MCF 10A (cell line): ENCODE results near the gene SUGCT. TPM values are rescaled to one million over a fixed set of nuclear protein-coding genes. Genes with fewer than 3 reads are reported as not detected.

Source experiments
- BruUV-seq: library from RNA; stranded (reverse); fragments of 400-500 nt; replicated peaks from 2 replicates; lab custom pipeline; 2021; lab: Mats Ljungman, UMichigan
- CTCF ChIA-PET: fragments of 300-600 bp; sonication (Branson Sonifier 250); formaldehyde crosslinking; extraction: SDS; loops from one replicate; lab custom pipeline; 2021; ENCODE audit warnings: antibody characterized with exemption, inconsistent platforms; lab: Yijun Ruan, JAX
- POLR2A ChIA-PET: fragments of 300-600, 350-650 bp; sonication (Branson Sonifier 250); formaldehyde crosslinking; extraction: SDS; loops from one replicate; lab custom pipeline; 2020; ENCODE audit warnings: antibody characterized with exemption, inconsistent platforms; lab: Yijun Ruan, JAX
- DNase-seq: peaks from one replicate; pipeline ENCODE4 v3.0.0-alpha.2; 2018; ENCODE audit not compliant: unreplicated experiment
- H3K27ac Mint-ChIP-seq: one replicate; pipeline ENCODE4 v1.8.0; 2022; ENCODE audit warnings: mild to moderate bottlenecking, low read depth, mixed read lengths; ENCODE audit not compliant: unreplicated experiment
- H3K27me3 Mint-ChIP-seq: one replicate; pipeline ENCODE4 v1.8.0; 2022; ENCODE audit warnings: mixed read lengths; ENCODE audit not compliant: insufficient read depth, unreplicated experiment
- H3K36me3 Mint-ChIP-seq: one replicate; pipeline ENCODE4 v1.8.0; 2022; ENCODE audit warnings: mild to moderate bottlenecking, moderate library complexity, mixed read lengths; ENCODE audit not compliant: insufficient read depth, unreplicated experiment
- H3K4me1 Mint-ChIP-seq: one replicate; pipeline ENCODE4 v1.8.0; 2022; ENCODE audit warnings: mixed read lengths; ENCODE audit not compliant: insufficient read depth, unreplicated experiment
- H3K4me3 Mint-ChIP-seq: one replicate; pipeline ENCODE4 v1.8.0; 2022; ENCODE audit warnings: mild to moderate bottlenecking, moderate library complexity, mixed read lengths; ENCODE audit not compliant: unreplicated experiment
- H3K9me3 Mint-ChIP-seq: one replicate; pipeline ENCODE4 v1.8.0; 2022; ENCODE audit warnings: mixed read lengths; ENCODE audit not compliant: unreplicated experiment
- intact Hi-C: fragments of 100-400 bp; cut with micrococcal nuclease; formaldehyde crosslinking; loops from 2 replicates; pipeline ENCODE4 v1.14.1; 2022
- total RNA-seq: library from RNA; stranded (reverse); gene quantifications from 2 replicates; pipeline ENCODE4 v1.2.3, GENCODE V29; 2022
- TF ChIP-seq, protein P1 (sequence below): fragments of 200-600 bp; IDR thresholded peaks from one replicate; pipeline ENCODE4 v1.8.0; 2022; ENCODE audit warnings: antibody characterized with exemption, mild to moderate bottlenecking; ENCODE audit not compliant: unreplicated experiment

Gene SUGCT
- total RNA-seq, 1 experiment from 2014 or later = 25.4 TPM

DNA sequence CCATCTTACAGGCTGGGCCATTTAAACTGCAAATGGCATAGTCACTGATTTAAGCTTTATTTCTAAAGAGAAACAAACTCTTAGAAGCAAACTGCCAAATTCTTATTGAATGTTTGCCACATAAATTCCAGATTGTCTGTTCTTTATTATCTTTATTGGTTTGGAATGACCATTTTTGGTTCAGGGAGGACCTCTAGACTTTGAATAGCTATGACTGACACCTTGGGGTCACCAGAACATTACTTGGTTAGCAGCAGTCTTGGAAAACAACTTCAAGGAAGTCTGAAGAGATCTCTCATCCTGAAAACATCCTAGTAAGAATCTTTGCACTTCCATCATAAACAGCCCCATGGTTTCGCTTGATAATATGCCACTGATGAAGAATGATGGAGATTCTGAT is 197.1 kb downstream of the SUGCT start:
- CTCF ChIA-PET = interaction anchor here (0.6 to 4.8 kb wide), 6 partner anchors 100 to 1448 kb away, joined by 3 to 74 read pairs (median 6); partner anchors contain the start of gene INHBA
- Mint-ChIP-seq H3K9me3 (peaks cover 12% of the 10 kb centered on the region), H3K27me3 (no peaks in the 10 kb centered on the region), H3K36me3 (no peaks in the 10 kb centered on the region), H3K27ac (no peak overlapping the region), H3K4me1 (no peaks in the 10 kb centered on the region), H3K4me3 (no peak overlapping the region)
- DNase-seq = no peak
- POLR2A ChIA-PET = no interaction called here
- TF ChIP-seq, protein P1, sequence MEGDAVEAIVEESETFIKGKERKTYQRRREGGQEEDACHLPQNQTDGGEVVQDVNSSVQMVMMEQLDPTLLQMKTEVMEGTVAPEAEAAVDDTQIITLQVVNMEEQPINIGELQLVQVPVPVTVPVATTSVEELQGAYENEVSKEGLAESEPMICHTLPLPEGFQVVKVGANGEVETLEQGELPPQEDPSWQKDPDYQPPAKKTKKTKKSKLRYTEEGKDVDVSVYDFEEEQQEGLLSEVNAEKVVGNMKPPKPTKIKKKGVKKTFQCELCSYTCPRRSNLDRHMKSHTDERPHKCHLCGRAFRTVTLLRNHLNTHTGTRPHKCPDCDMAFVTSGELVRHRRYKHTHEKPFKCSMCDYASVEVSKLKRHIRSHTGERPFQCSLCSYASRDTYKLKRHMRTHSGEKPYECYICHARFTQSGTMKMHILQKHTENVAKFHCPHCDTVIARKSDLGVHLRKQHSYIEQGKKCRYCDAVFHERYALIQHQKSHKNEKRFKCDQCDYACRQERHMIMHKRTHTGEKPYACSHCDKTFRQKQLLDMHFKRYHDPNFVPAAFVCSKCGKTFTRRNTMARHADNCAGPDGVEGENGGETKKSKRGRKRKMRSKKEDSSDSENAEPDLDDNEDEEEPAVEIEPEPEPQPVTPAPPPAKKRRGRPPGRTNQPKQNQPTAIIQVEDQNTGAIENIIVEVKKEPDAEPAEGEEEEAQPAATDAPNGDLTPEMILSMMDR = no peak
- no TSS peak for BruUV-seq
- intact Hi-C loops = loop anchor here (10.0 kb wide), 1 partner anchor 153 kb away; no protein-coding TSS in a partner anchor

DNA sequence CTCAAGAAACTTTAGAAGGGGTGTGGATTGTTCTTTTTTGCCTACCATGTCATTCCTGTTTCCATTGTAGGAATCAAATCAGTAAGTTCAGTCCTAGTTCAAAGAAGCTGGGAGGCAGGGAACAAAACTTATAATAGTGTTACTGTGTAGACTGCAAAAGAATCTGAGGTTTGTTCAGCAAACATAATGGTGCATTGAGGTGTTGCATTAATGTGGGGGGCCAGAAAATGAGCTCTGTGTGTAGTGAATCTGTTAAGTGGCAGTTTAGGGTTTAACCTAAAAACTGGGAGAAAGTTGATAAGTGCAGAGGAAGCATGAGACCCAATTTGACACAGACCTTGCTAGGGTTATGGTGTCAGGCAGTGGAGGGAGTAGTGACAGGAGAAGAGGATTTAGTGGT is 197.7 kb downstream of the SUGCT start:
- Mint-ChIP-seq H3K27ac (no peak overlapping the region), H3K36me3 (no peaks in the 10 kb centered on the region), H3K4me3 (no peak overlapping the region), H3K27me3 (no peaks in the 10 kb centered on the region), H3K4me1 (no peaks in the 10 kb centered on the region), H3K9me3 (peaks cover 14% of the 10 kb centered on the region)
- TF ChIP-seq, protein P1 = no peak
- no peak for DNase-seq
- intact Hi-C loops = loop anchor here (10.0 kb wide), 1 partner anchor 152 kb away; no protein-coding TSS in a partner anchor
- ChIA-PET POLR2A (no interaction called here), CTCF (interaction anchor here (0.6 to 0.9 kb wide), 2 partner anchors 1372 to 1430 kb away, joined by 3 to 4 read pairs; no protein-coding TSS in a partner anchor)
- no TSS peak for BruUV-seq

DNA sequence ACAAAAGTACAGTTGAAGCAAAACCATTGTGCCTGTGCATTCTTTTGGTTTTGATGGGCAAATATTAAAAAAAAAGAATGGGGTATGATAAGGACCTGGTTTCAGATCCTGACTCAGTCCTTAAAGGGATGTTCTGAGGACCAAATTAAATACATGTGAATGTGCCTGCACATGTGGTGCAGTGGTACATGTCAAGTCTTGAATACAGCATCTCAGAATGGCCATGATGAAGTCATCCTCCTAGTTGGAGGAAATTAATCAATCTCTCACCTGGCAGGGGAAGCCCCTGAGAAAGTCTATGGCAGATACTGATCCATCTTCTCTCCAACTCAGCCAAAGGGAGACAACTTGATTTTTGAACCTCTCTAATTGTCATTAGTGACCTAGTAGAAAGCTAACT is 207.0 kb downstream of the SUGCT start:
- ChIA-PET CTCF (interaction anchor here (0.7 to 1.5 kb wide), 2 partner anchors 28 to 1363 kb away, joined by 3 to 4 read pairs; no protein-coding TSS in a partner anchor), POLR2A (no interaction called here)
- Mint-ChIP-seq H3K36me3 (peaks cover 6% of the 10 kb centered on the region), H3K27ac (no peak overlapping the region), H3K4me3 (no peak overlapping the region), H3K27me3 (no peaks in the 10 kb centered on the region), H3K4me1 (no peaks in the 10 kb centered on the region), H3K9me3 (peaks cover 11% of the 10 kb centered on the region)
- intact Hi-C loops = no loop called here
- no peak for DNase-seq
- TF ChIP-seq, protein P1 = no peak
- BruUV-seq = no TSS peak

DNA sequence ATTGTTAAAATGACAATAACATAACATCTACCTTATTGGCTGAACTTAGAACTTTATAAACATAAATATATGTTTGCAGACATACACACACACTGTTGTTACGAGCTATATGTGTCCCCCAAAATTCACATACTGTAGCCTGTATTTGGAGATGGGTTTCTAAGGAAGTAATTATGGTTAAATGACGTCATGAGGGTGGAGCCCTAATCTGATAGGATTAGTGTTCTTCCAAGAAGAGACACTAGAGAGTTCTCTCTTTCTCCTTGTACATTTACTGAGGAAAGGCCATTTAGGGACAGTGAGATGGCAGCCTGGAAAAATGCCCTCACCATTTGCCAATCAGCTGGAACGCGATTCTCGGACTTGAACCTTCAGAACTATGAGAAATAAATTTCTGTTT is 211.7 kb downstream of the SUGCT start:
- BruUV-seq = no TSS peak
- intact Hi-C loops = no loop called here
- TF ChIP-seq, protein P1 = no peak
- Mint-ChIP-seq H3K4me3 (no peak overlapping the region), H3K9me3 (no peaks in the 10 kb centered on the region), H3K36me3 (no peaks in the 10 kb centered on the region), H3K4me1 (no peaks in the 10 kb centered on the region), H3K27me3 (no peaks in the 10 kb centered on the region), H3K27ac (no peak overlapping the region)
- CTCF ChIA-PET = interaction anchor here (1.1 kb wide), 1 partner anchor 1359 kb away, joined by 3 read pairs; no protein-coding TSS in a partner anchor
- no peak for DNase-seq
- POLR2A ChIA-PET = no interaction called here
